NCI-H1417 (cell line): ENCODE measurements around the gene ENTPD6.

Experiments
- DNase-seq, 3 experiments: peaks; one replicate each; lab custom pipeline; 2025; lab: John Stamatoyannopoulos, UW

ENTPD6 gene

GRCh38 chr20:25188218-25188617 is 7.3 kb upstream of the ENTPD6 start:
- DNase-seq, result no peak

DNA sequence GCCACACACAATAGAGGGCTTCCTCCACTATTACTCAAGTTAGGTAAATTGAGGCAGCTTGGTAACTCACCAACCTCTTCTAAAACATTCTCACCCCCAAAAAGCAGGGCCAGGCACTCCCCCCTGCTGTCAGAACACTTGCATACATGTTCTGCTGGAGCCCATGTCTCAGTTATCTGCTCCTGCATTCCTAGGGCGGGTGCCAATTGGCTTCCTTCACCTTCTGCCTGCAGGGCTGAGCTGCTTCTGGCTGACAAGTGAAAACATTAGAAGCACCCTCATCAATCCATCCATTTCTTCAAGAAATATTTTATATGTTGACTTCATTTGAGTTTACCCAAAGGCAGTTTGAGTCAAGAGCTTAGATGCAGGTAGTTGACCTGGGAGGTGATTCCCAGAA is 4.5 kb upstream of the ENTPD6 start:
- DNase-seq, result no peak

GRCh38 chr20:25191689-25192088 is 3.8 kb upstream of the ENTPD6 start:
- DNase-seq, result no peak

DNA sequence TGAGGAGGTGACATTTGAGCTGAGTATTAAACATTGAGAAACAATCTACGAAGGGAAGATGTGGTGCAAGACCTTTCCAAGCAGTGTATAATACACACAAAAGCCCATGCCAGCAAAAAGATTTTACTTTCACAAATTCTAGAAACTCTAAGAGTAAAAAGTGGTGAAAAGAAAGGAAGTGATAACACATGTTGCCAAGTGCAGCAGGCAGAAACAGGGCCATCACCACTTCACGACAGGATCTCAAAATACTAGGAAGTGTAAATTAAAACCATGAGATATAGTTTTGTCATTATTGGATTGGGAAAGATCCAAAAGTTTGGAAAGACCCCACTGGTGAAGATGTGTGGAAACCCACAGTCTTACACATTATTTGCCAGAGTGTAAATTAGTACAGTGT is 1.7 kb upstream of the ENTPD6 start:
- no peak for DNase-seq

DNA sequence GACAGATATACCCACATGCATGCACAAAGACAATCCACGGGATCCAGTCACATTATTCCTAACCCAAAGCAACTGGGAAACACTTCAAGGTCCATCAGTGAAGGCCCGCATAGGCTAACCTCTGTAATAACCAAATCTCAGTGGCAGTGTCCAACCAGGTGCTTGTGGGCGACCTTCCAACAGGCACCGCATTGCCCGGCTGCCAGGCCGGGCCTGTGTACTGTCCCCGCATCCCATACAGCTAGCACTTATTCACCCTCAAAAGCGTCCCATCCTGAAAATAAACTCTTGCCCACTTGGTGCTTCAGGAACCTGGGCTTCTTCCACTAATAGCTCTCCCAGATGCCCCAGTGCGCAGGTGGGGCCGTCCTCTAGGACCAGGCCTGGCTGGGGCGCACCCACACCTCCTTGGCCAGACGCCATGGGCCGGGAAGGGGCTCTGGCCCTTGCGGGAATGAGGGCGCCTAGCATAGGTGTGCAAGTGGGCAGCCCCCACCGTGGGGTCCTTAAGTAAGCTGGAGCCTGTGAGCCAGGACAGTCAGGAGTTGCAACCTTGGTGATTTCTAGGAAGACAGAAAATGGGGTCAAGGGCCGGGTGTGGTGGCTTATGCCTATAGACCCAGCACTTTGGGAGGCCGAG is 1.1 kb upstream of the ENTPD6 start:
- no peak for DNase-seq

DNA sequence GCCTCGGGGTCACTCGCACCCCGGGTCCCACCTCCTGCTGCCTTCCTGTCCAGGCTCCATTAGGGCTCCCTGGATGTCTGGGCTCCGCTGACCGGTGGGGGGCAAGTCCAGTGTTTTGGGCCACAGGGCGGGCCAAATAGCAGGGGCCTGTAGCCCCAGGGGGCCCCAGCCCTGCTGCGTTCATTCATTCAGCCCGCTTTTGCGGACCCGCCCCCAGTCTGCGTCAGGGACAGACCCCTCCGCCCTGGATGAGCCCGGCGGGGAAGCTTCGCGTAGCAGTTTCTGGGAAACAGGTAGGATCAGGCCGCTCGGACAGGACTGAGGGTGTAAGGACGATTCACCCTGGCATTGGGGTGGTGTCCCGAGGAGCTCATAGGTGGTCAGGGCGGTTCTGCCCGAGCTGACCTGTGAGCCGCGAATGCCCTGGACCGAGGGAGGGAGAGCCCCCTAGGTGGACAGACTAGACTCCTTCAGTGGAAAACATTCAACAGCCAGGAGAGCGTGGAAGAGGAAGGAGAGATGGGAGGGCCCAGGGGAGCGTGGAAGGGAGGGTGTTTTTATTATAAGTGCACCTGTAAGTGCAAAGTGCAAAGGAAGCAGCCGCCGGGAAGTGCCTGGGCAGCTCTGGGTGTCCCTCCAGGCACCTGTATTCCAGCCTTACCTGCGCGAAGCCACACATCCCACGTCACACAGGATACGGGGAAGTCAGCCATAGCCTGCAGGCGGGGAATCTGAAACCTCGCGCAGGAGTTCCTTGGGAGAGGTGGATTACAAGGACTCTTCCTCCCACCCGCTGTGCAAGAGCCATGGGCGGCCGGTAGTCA is 662 bp downstream of the ENTPD6 start:
- peak; percentile 59 to 83 (median 79) for DNase-seq

DNA sequence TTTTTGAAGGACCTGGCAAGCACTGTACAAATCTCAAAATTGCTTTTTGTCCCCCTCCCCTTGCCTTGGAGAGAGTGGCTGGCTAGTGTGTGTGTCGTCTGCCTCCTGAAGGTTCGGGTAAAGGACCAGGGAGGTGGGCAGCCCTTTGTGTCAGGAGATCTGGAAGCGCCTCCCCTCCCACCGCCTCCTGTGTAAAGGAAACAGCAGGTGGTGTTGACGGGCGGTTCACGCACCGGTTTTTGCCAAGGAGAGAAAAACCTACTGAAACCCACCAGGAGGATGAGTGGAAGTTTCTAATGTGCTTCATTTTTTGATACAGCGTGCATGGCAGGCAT is 1.2 kb downstream of the ENTPD6 start:
- DNase-seq, result peak; percentile 59 to 83 (median 75)

- DNase-seq, result peak in 2 of 3 experiments; percentile 23 to 49
Observed at GRCh38 chr20:25197183-25197869, 1.8 kb downstream of the ENTPD6 start.

- DNase-seq, result no peak
Observed at GRCh38 chr20:25197870-25198190, 2.3 kb downstream of the ENTPD6 start.

DNA sequence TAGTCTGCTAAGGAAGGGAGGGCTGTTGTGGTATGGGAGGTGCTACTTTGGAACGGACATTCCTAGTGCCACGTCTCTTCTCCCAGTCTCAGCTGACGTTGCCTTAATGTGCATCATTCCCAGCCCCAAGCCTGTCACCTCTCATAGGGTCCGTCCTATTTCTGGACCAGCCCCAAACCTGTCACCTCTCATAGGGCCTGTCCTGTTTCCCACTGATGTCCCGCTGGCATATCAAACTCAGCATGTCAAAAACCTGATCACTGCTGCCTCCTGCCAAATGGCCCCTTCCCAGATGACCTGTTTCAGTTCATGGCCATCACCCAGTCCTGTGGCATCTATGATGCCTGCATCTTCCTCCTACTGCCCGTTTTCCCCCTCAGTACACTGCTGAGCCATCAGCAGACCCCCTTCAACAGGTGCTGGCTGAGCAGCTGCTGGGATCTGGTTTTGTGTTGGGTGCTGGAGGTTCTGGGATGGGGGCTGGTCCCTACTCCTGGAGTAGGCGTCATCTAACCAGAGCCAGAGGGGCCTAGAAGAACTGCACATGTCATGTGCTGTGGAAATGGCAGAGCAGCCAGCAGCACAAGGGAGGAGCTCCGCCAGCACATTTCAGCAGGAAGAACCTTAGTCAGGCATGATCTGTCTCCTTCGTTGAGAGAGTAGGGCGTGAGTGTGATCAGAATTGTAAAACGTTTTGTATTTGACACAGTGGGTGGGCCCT is 3.3 kb downstream of the ENTPD6 start:
- no peak for DNase-seq

GRCh38 chr20:25199473-25200260 is 4.2 kb downstream of the ENTPD6 start:
- no peak for DNase-seq

GRCh38 chr20:25203089-25203488 is 7.6 kb downstream of the ENTPD6 start:
- no peak for DNase-seq

GRCh38 chr20:25203871-25204320 is 8.4 kb downstream of the ENTPD6 start:
- no peak for DNase-seq

DNA sequence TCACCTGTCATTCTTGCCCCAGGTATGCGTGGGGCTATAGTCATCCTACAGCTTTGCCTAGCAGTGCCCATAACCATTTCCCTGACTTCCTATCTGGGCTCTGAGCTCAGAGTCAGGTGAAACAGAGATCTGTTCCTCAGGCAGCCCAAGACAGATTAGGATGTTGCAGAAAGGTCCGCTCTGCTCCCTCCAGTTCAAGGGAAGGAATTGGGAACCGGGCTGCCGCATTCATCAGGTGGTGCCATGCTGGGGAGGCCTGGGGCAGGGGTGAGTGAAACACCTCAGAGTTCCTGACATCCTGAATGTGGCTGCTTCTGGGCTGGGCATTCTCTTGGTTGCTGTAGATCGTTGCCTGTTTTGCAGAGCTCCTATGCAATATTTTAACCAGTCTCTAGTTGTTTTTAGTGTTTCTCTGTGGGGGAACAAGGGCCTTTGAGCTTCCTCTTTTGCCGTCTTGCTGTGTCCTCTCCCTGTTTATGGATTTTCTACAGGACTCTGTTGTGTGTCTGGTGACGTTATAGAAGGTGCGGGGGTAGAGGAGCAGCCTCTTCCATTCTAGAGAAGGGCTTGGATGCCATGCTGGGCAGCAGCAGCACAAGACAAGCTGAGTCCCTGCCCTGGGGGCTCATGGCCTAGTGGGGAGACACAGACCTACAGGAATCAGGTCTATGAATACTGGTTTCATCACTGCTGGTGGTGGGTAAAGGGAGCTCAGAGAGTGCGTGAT is 9.2 kb downstream of the ENTPD6 start:
- DNase-seq, result no peak

DNA sequence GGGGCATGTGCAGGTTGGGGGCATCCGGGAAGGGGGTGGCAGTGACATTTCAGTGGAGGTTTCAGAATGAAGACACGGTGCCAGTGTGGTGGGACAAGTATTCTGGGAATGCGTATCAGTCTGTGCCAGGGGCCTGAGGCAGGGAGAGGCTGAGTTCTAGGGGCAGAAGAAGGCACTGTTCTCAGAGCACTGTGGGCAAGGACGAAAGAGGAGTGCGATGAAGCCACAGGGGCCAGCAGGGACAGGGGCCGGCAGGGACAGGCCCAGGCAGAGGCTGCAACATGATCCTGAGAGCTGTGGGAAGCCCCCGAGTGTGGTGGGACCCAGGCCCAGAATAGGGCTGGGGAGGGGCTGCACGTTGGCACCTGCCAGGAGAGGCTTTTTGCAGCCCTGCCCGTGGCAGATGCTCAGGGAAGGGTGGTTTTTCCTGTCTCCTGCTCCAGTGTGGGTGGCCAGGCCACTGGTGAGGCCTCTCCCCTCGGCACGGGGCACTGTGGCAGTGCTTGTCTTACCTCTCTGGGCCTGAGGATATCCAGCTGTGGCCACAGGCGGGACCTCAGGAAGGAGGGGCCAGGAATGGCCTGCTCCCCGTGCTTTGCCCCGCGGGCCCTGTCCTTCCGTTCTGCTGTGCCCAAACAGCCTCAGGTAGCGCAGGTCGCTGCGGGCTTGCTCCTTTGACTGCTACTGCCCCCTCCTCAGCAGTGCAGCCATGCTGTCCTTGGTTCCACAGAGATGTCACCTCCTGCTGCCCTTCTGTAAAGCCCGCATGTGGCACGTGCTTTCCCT is 10.0 kb downstream of the ENTPD6 start:
- no peak for DNase-seq

- no peak for DNase-seq
Observed at GRCh38 chr20:25206063-25206403, 10.5 kb downstream of the ENTPD6 start.

DNA sequence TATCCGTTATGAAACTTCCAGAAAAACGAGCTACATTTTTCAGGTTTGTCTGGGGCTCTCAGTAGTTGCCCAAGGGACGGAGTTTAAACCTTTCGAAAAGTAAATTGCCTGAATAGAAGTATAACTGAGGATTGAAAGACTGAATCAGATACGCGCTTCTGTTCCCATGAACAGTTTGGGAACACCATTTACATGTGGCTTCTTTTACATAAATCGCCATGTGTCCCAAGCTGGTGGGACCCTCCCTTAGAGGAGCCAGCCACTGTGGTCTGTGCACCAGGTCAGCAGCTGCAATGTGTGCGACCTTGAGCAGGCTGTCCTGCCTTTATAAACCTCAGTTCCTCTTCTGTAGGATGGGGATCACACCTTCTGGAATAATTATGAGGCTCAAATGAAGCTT is 11.0 kb downstream of the ENTPD6 start:
- DNase-seq, result no peak

DNA sequence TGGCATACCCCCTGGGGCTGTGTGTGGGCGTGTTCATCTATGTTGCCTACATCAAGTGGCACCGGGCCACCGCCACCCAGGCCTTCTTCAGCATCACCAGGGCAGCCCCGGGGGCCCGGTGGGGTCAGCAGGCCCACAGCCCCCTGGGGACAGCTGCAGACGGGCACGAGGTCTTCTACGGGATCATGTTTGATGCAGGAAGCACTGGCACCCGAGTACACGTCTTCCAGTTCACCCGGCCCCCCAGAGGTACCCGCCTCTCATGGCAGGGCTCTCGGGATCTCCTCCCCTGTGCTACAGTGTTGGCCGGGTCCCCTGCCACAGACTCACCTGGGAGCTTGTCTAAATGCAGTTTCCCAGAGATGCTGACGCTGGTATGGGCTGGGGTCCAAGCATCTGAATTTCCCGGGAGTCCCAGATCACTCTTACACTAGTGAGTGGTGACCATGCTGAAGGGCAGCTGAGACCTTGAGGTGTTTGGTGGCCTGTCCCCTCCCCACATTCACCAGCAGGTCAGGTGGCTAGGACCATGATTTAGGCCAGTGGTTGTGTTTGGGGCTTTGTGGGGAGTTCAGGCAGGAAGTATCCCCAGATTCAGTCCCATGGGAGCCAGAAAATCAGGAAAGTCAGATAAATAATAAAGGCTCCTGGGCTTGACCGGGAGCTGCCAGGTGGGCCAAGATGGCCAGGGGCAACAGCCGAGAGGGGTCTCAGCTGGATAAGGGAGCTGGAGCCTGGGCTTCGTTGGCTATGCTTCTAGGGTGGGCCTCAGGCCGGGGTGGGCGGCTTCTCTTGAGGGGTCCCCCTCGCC is 11.8 kb downstream of the ENTPD6 start:
- no peak for DNase-seq

DNA sequence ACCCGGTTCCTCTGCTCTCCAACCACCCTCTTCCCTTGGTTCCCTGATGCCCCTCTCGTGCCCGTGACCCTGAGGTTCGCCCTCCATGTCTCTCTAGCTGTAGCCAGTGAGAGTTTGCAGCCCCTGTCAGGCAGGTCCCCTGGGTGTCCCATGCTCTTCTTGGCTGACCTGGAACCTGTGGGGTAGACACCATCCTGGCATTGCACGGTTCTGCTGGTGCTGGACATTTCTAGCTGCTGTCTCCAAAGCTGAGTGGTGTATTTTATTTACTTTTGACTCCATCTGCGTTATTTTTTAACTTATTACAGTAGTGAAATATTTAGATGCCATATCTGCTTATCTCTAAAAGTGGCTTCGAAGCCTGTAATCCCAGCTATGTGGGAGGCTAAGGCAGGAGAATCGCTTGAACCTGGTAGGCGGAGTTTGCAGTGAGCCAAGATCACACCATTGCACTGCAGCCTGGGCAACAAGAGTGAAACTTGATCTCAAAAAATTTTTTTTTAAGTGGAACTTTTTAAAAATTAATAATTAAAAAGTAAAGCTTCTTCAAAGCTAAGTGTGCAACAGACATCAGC is 12.5 kb downstream of the ENTPD6 start:
- no peak for DNase-seq
